NT2/D1 (cell line): Measurements from ENCODE around the gene TMEM263.

Experiments used
- DNase-seq: peaks from one replicate; pipeline ENCODE4 v3.0.0-alpha.2; 2011; ENCODE audit warnings: low read depth, low spot score
- H3K27me3 ChIP-seq: 2 replicates; pipeline ENCODE4 v1.6.0; 2011; ENCODE audit warnings: mild to moderate bottlenecking; ENCODE audit not compliant: insufficient read length, insufficient read depth
- H3K36me3 ChIP-seq: 2 replicates; pipeline ENCODE4 v1.6.1; 2011; ENCODE audit warnings: mild to moderate bottlenecking, low read length, mixed read lengths; ENCODE audit not compliant: insufficient read depth, insufficient read length
- H3K4me1 ChIP-seq: 2 replicates; pipeline ENCODE4 v1.5.1; 2011; ENCODE audit not compliant: insufficient read depth, insufficient read length
- H3K4me3 ChIP-seq: 2 replicates; pipeline ENCODE4 v1.5.1; 2011; ENCODE audit warnings: low read depth; ENCODE audit not compliant: insufficient read length
- H3K9ac ChIP-seq: 2 replicates; pipeline ENCODE4 v1.6.0; 2011; ENCODE audit warnings: low read depth; ENCODE audit not compliant: insufficient read length
- H3K9me3 ChIP-seq: 2 replicates; pipeline ENCODE4 v1.5.1; 2011; ENCODE audit warnings: mild to moderate bottlenecking, low read length; ENCODE audit not compliant: insufficient read depth
- SUZ12 ChIP-seq: IDR thresholded peaks from 2 replicates; pipeline ENCODE4 v1.6.1; 2011; ENCODE audit not compliant: insufficient read length, insufficient read depth; ENCODE audit errors: extremely low read depth
- YY1 ChIP-seq: IDR thresholded peaks from 2 replicates; pipeline ENCODE4 v1.6.1; 2011; ENCODE audit not compliant: insufficient read length, insufficient read depth
- ZNF274 ChIP-seq: IDR thresholded peaks from 2 replicates; pipeline ENCODE4 v1.6.1; 2011; ENCODE audit warnings: mild to moderate bottlenecking, low read depth, low read length

The TMEM263 gene

GRCh38 chr12:106950591-106950990 is 5.1 kb upstream of the TMEM263 start:
- TF ChIP-seq YY1 (no peak), ZNF274 (no peak), SUZ12 (no peak)
- no peaks in the 10 kb centered on the region for H3K27me3 ChIP-seq
- no peak for DNase-seq
- no peak overlapping the region for H3K9ac ChIP-seq
- H3K9me3 ChIP-seq = peaks cover 56% of the 10 kb centered on the region
- H3K4me3 ChIP-seq = no peak overlapping the region
- no peaks in the 10 kb centered on the region for H3K36me3 ChIP-seq
- peaks cover 3% of the 10 kb centered on the region for H3K4me1 ChIP-seq

- no peak for TF ChIP-seq SUZ12
- TF ChIP-seq ZNF274 = no peak
- no peak for TF ChIP-seq YY1
- Histone ChIP-seq H3K4me3 (no peak overlapping the region), H3K27me3 (no peaks in the 10 kb centered on the region), H3K36me3 (peaks cover under 1% of the 10 kb centered on the region), H3K4me1 (peaks cover 3% of the 10 kb centered on the region), H3K9me3 (peaks cover 33% of the 10 kb centered on the region; the same call in 1 of the 2 replicates), H3K9ac (no peak overlapping the region)
- no peak for DNase-seq
Observed at GRCh38 chr12:106953352-106954250, 2.1 kb upstream of the TMEM263 start.

GRCh38 chr12:106954462-106955376 is 988 bp upstream of the TMEM263 start:
- Histone ChIP-seq H3K36me3 (peaks cover 11% of the 10 kb centered on the region), H3K4me1 (peaks cover 3% of the 10 kb centered on the region), H3K4me3 (peak overlapping the region; percentile 92), H3K27me3 (no peaks in the 10 kb centered on the region), H3K9me3 (peaks cover 22% of the 10 kb centered on the region; the same call in 1 of the 2 replicates), H3K9ac (peak overlapping the region; percentile 70)
- no peak for DNase-seq
- no peak for TF ChIP-seq SUZ12
- no peak for TF ChIP-seq YY1
- no peak for TF ChIP-seq ZNF274

GRCh38 chr12:106956048-106956578 is 406 bp downstream of the TMEM263 start:
- Histone ChIP-seq H3K36me3 (peaks cover 14% of the 10 kb centered on the region), H3K4me3 (peak overlapping the region; percentile 92), H3K9me3 (peaks cover 16% of the 10 kb centered on the region; the same call in 1 of the 2 replicates), H3K27me3 (no peaks in the 10 kb centered on the region), H3K9ac (peak overlapping the region; percentile 89), H3K4me1 (peaks cover 3% of the 10 kb centered on the region)
- no peak for TF ChIP-seq SUZ12
- no peak for TF ChIP-seq ZNF274
- TF ChIP-seq YY1 = no peak
- DNase-seq = peak; percentile 36

GRCh38 chr12:106957583-106957982 is 1.9 kb downstream of the TMEM263 start:
- Histone ChIP-seq H3K4me1 (peaks cover 3% of the 10 kb centered on the region), H3K9me3 (peaks cover 16% of the 10 kb centered on the region; the same call in 1 of the 2 replicates), H3K36me3 (peaks cover 16% of the 10 kb centered on the region), H3K4me3 (peak overlapping the region; percentile 92), H3K27me3 (no peaks in the 10 kb centered on the region), H3K9ac (peak overlapping the region; percentile 89)
- DNase-seq = no peak
- TF ChIP-seq YY1 = no peak
- no peak for TF ChIP-seq SUZ12
- no peak for TF ChIP-seq ZNF274

GRCh38 chr12:106960443-106960842 is 4.7 kb downstream of the TMEM263 start:
- no peak for TF ChIP-seq SUZ12
- TF ChIP-seq YY1 = no peak
- TF ChIP-seq ZNF274 = no peak
- DNase-seq = no peak
- H3K27me3 ChIP-seq = no peaks in the 10 kb centered on the region
- no peaks in the 10 kb centered on the region for H3K4me1 ChIP-seq
- no peak overlapping the region for H3K9ac ChIP-seq
- no peak overlapping the region for H3K4me3 ChIP-seq
- no peaks in the 10 kb centered on the region for H3K9me3 ChIP-seq
- peaks cover 34% of the 10 kb centered on the region for H3K36me3 ChIP-seq

GRCh38 chr12:106962286-106962685 is 6.6 kb downstream of the TMEM263 start:
- Histone ChIP-seq H3K9ac (no peak overlapping the region), H3K9me3 (no peaks in the 10 kb centered on the region), H3K27me3 (no peaks in the 10 kb centered on the region), H3K4me1 (no peaks in the 10 kb centered on the region), H3K36me3 (peaks cover 43% of the 10 kb centered on the region), H3K4me3 (no peak overlapping the region)
- DNase-seq = no peak
- TF ChIP-seq ZNF274 = no peak
- no peak for TF ChIP-seq YY1
- TF ChIP-seq SUZ12 = no peak
